ENCODE data around the gene PTPMT1. TPM values are rescaled to one million over a fixed set of nuclear protein-coding genes. Genes with fewer than 3 reads are reported as not detected.

The PTPMT1 gene
- total RNA-seq, 1 donor from 2014 or later: 124 TPM

- no peak for DNase-seq (ENCODE audit: low read depth)
- no peak for TF ChIP-seq CTCF (conservative IDR thresholded peaks at IDR 0.05; ENCODE audit: low read depth, low read length)
- H3K4me3 ChIP-seq (ENCODE audit: low read depth, low read length): peak overlapping the region; percentile 97
Measured at GRCh38 chr11:47564933-47565339, 463 bp upstream of the PTPMT1 start.

- DNase-seq (ENCODE audit: low read depth): no peak
- no peak for TF ChIP-seq CTCF (conservative IDR thresholded peaks at IDR 0.05; ENCODE audit: low read depth, low read length)
- H3K4me3 ChIP-seq (ENCODE audit: low read depth, low read length): peak overlapping the region; percentile 97
Measured at GRCh38 chr11:47566149-47566698, 825 bp downstream of the PTPMT1 start.

GRCh38 chr11:47569646-47570045, 4.2 kb downstream of the PTPMT1 start:
- no peak overlapping the region for H3K4me3 ChIP-seq (ENCODE audit: low read depth, low read length)
- TF ChIP-seq CTCF (conservative IDR thresholded peaks at IDR 0.05; ENCODE audit: low read depth, low read length): no peak
- DNase-seq (ENCODE audit: low read depth): no peak

- no peak for TF ChIP-seq CTCF (conservative IDR thresholded peaks at IDR 0.05; ENCODE audit: low read depth, low read length)
- no peak for DNase-seq (ENCODE audit: low read depth)
- H3K4me3 ChIP-seq (ENCODE audit: low read depth, low read length): no peak overlapping the region
Measured at GRCh38 chr11:47570651-47571356, 5.4 kb downstream of the PTPMT1 start.

- DNase-seq (ENCODE audit: low read depth): no peak
- TF ChIP-seq CTCF (conservative IDR thresholded peaks at IDR 0.05; ENCODE audit: low read depth, low read length): no peak
- no peak overlapping the region for H3K4me3 ChIP-seq (ENCODE audit: low read depth, low read length)
Measured at GRCh38 chr11:47571357-47571729, 5.9 kb downstream of the PTPMT1 start.

- TF ChIP-seq CTCF (conservative IDR thresholded peaks at IDR 0.05; ENCODE audit: low read depth, low read length): no peak
- DNase-seq (ENCODE audit: low read depth): no peak
- H3K4me3 ChIP-seq (ENCODE audit: low read depth, low read length): no peak overlapping the region
Measured at GRCh38 chr11:47571895-47572294, 6.5 kb downstream of the PTPMT1 start.

- DNase-seq (ENCODE audit: low read depth): no peak
- H3K4me3 ChIP-seq (ENCODE audit: low read depth, low read length): no peak overlapping the region
- no peak for TF ChIP-seq CTCF (conservative IDR thresholded peaks at IDR 0.05; ENCODE audit: low read depth, low read length)
Measured at GRCh38 chr11:47572715-47573255, 7.4 kb downstream of the PTPMT1 start.
